ENCODE results near the gene TTC1.

TTC1 gene

DNA sequence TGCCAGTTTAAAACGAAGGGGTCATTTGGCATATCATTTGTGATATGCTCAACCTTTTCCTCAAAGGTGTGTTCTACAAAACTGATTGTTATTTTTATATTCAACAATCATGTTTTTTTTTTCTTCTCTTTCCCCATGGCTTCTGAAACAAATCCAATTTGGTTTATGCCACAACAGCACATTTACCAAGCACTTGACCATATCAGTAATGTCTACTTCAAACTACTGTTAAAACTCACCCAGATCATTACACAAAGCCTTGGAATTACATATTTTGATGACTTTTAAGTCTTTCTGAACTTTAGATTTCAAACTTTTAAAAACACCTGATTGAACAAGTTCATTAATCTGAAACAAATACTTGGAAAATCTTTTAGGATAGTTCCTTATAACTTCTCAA is 81.1 kb downstream of the TTC1 start:
- no peak for DNase-seq

DNA sequence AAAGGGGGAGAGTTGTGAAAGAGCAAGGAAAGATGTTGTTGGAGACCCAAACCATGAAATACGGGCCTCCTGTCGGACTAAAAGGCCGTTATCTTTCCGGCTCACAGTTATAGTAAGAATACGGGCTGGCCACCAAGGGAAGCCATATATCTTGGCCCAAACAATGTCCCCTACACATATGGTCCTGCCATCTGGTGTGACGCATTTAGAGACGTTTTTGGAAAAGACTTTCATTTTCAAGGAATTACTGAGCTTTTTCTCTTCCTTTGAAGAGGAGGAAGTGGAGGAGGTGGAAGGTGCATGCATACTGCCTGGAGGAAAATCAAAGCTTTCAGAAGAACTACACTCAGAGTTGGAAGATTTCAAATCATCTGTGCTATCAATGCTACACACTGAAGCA is 83.6 kb downstream of the TTC1 start:
- DNase-seq = no peak

DNA sequence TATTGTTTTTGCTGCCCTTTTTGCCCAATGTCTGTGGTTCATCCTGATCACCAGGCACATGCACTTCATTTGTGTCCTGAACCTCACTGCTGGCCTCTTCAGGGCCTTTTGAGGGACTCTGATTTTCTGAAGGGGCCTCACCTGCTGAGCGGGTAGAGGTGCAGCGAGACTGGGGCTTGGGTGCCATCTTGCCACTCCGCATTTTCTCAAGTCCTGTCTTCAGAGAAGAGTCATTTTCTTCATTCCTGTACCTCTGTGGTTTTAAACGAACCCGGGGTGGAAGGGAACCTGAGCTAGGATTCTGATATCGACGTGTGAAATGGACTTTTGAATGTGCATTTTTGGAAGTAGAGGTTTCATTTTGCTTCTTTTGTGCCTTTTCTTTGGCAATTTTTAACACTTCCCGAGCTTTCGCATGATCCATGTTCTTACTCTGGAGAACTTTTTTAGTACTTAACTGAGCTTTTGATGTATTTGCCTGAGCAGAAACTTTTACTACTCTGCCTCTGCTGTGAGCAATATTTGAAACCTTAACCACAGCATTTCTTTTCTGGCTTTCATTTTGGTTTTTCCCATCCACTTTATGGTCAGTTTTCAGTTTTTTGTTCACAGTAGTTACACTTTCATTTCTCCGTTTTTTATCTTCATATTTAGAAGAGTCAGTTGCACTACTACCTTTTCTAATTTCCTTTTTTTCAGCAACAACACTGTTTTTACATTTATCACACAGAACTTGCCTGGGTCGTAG is 84.2 kb downstream of the TTC1 start:
- no peak for DNase-seq

DNA sequence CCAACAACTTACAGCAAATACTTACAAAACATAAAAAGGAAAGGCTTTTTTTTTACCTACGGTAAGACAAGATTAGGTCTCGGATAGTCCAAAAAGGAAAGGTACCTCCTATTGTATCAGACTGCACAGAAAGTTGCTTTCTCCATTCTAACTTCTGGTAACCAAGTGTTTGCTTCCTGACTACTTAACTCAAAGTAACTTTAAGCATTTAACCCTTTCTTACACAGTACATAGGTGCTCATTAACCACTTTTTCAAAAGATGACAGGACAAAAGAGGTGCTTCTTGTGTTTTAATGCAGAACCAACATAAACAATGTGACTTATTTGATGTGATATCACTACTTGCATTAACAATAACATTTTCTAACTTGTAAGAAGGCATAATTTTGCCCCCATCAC is 87.2 kb downstream of the TTC1 start:
- DNase-seq = no peak

DNA sequence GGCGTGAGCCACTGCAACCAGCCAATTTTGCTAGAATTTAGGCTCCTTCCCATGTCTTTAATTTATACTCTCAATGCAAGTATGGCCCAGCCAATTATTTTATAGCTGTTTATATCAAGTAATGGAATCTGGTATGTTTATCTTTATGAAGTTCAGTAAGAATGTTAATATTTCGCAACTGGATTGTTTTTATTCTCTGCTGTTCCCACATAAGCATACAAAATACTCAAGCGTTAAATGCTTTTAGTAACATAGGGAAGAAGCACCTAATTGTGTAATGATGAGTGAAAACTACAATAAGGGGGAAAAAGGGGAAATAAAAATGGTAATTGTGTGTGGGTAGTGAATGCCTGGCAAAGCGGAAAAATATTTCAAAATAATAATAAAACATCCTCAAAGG is 89.1 kb downstream of the TTC1 start:
- peak; percentile 43 for DNase-seq

DNA sequence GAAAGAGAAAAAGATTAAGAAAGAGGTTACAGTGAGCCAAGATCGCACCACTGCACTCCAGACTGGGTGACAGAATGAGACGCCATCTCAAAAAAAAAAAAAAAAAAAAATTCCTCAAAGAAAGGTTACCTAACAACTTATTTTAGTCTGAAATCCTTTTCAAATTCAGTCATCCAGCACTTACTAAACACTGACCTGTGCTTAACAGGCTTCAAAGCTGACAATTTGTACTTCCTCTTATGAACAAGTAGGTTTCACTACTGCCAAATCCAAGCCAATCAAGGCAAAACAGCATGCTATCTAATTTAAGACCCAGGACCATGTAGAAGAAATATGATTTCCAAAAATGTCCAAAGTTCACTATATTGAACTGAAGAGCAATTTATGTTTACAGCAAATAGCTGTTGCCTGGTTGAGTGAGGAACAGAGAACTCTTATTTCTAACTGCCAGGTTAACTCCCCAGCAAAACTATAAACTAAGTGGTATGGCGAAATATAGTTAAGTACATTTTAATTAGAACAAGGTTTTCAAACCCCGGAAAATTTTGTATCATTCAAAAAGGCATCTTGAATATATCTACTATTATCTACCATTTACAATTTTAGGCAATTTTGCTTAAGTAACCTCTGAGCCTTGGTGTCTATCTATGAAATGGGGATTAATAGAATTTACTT is 96.9 kb downstream of the TTC1 start:
- peak; percentile 79 for DNase-seq

DNA sequence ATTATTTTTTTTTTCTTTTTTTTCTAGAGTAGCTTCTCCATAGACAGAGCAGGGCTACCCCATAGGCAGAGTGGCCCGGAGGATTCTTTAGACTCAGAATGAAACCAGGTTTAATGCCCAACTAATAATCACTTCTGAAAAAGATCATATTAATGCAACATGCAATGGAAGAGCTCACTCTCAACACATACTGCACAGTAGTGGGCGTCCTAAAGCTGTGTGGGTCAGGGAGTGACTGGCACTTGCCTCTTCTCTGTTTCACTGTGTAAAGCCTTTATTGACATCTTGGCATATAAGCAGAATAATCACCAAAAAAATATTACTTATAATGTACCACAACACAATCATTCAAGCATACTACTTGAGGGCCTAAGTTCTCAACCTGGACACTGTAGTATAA is 99.2 kb downstream of the TTC1 start:
- DNase-seq = no peak

Measured in SIG-M5 (cell line).